ENCODE results near the gene TUBA4A. TPM values are rescaled to one million over a fixed set of nuclear protein-coding genes. Genes with fewer than 3 reads are reported as not detected.
"Not testable (repeated sequence)": the region's sequence is repeated elsewhere in the genome, so short reads cannot be mapped to it uniquely, and the experiment has no call there.

Gene TUBA4A
- total RNA-seq, 1 donor from 2014 or later = 334 TPM

GRCh38 chr2:219200502-219201326, 53.0 kb downstream of the TUBA4A start:
- intact Hi-C loops (cut with micrococcal nuclease) = not testable (repeated sequence)

Other genes starting within 250 kb of the TUBA4A start
- not detected in 2 replicates for gene CFAP65, start 212.4 kb downstream of the TUBA4A start, total RNA-seq
- 0.20 TPM in 1 of 2 replicates, not detected in the other for gene IHH, start 193.0 kb downstream of the TUBA4A start, total RNA-seq
- 18.8 and 20.0 TPM in 2 replicates for gene NHEJ1, start 93.1 kb downstream of the TUBA4A start, total RNA-seq
- gene SLC23A3, start 83.9 kb downstream of the TUBA4A start, total RNA-seq = 1.5 and 2.1 TPM in 2 replicates
- gene CNPPD1, start 77.0 kb downstream of the TUBA4A start, total RNA-seq = 67.3 and 70.8 TPM in 2 replicates
- 79.8 and 81.1 TPM in 2 replicates for gene RETREG2, start 75.6 kb downstream of the TUBA4A start, total RNA-seq
- 53.0 and 54.6 TPM in 2 replicates for gene ZFAND2B, start 47.1 kb downstream of the TUBA4A start, total RNA-seq
- gene ABCB6, start 35.0 kb downstream of the TUBA4A start, total RNA-seq = 13.8 and 14.0 TPM in 2 replicates
- gene ATG9A, start 24.3 kb downstream of the TUBA4A start, total RNA-seq = 37.2 and 51.6 TPM in 2 replicates
- gene ANKZF1, start 24.1 kb downstream of the TUBA4A start, total RNA-seq = 80.1 and 83.0 TPM in 2 replicates
- 3.7 and 5.7 TPM in 2 replicates for gene GLB1L, start 8.5 kb downstream of the TUBA4A start, total RNA-seq
- 25.1 and 29.8 TPM in 2 replicates for gene STK16, start 8.4 kb downstream of the TUBA4A start, total RNA-seq
- gene TUBA4B, start 675 bp downstream of the TUBA4A start, total RNA-seq = not detected in 2 replicates
- 32.1 and 34.0 TPM in 2 replicates for gene DNAJB2, start 25.4 kb upstream of the TUBA4A start, total RNA-seq
- gene PTPRN, start 55.5 kb upstream of the TUBA4A start, total RNA-seq = not detected in 2 replicates
- not detected in 2 replicates for gene RESP18, start 78.8 kb upstream of the TUBA4A start, total RNA-seq
- 67.6 and 80.2 TPM in 2 replicates for gene DNPEP, start 134.0 kb upstream of the TUBA4A start, total RNA-seq
- not detected in 2 replicates for gene DES, start 164.5 kb upstream of the TUBA4A start, total RNA-seq
- 0.32 and 0.75 TPM in 2 replicates for gene SPEG, start 180.9 kb upstream of the TUBA4A start, total RNA-seq
- gene GMPPA, start 245.0 kb upstream of the TUBA4A start, total RNA-seq = 50.1 and 52.1 TPM in 2 replicates

Measured in T-helper 2 cell treated with Interferon-gamma antibody and Interleukin-4, amounts not matched to agents 100 ng/mL and 5 ng/mL, for 36 hours (primary cell).